Lung (tissue), 12 donors: ENCODE results near the gene TJP1. TPM values are rescaled to one million over a fixed set of nuclear protein-coding genes. Genes with fewer than 3 reads are reported as not detected.

Experiments used
- ATAC-seq: fragments of 200-7000 bp; cut with Tn5 transposase; one replicate; pipeline ENCODE4 v1.9.1; 2020; ENCODE audit warnings: moderate number of reproducible peaks; ENCODE audit not compliant: insufficient read depth, low FRiP score
- DNase-seq, 3 donors: peaks; one replicate each; pipeline ENCODE4 v3.0.0-alpha.2; 2013 to 2017
- H3K27ac ChIP-seq, 2 donors: one replicate each; pipeline ENCODE4 v1.5.1; 2013; ENCODE audit warnings: mild to moderate bottlenecking in 2 of 2, moderate library complexity in 2 of 2, control low read depth in 1 of 2, inconsistent platforms in 1 of 2, low read depth in 1 of 2, low read length in 1 of 2
- H3K27me3 ChIP-seq, 3 donors: one replicate each; pipeline ENCODE4 v1.5.1; 2013; ENCODE audit warnings: low read length in 2 of 3; ENCODE audit not compliant: control insufficient read depth in 3 of 3, insufficient read depth in 3 of 3
- H3K36me3 ChIP-seq, 4 donors: one replicate each; pipeline ENCODE4 v1.5.1; 2013; ENCODE audit warnings: low read length in 4 of 4, mild to moderate bottlenecking in 1 of 4, moderate library complexity in 1 of 4; ENCODE audit not compliant: control insufficient read depth in 4 of 4, insufficient read depth in 4 of 4
- H3K4me1 ChIP-seq, 5 donors: one replicate each; pipeline ENCODE4 v1.5.1; 2013; ENCODE audit warnings: low read length in 5 of 5, mild to moderate bottlenecking in 2 of 5, moderate library complexity in 1 of 5; ENCODE audit not compliant: control insufficient read depth in 5 of 5, insufficient read depth in 5 of 5
- H3K4me3 ChIP-seq: one replicate; pipeline ENCODE4 v1.5.1; 2013; ENCODE audit warnings: mild to moderate bottlenecking, control low read depth, moderate library complexity
- H3K9ac ChIP-seq, 2 donors: one replicate each; pipeline ENCODE4 v1.5.1; 2013; ENCODE audit warnings: low read length in 2 of 2, control low read depth in 1 of 2; ENCODE audit not compliant: insufficient read depth in 1 of 2
- H3K9me3 ChIP-seq, 4 donors: one replicate each; pipeline ENCODE4 v1.5.1; 2013; ENCODE audit warnings: low read length in 3 of 4, mild to moderate bottlenecking in 1 of 4, moderate library complexity in 1 of 4; ENCODE audit not compliant: control insufficient read depth in 4 of 4, insufficient read depth in 3 of 4
- WGBS, 2 donors: extraction: QIAGEN DNeasy Blood & Tissue Kit; methylation state at CpG; one replicate each; pipeline ENCODE4 v1.1.7; 2013; 5-methylcytosine and 5-hydroxymethylcytosine counted together
- polyA plus RNA-seq, 2 donors: library from polyadenylated mRNA; stranded (reverse); fragments of 200-250 nt; gene quantifications; one replicate each; pipeline ENCODE4 v1.2.1, GENCODE V29; 2013
- total RNA-seq, 2 donors: library from RNA; depleted of rRNA in 1 of 2; stranded (reverse); fragments of >200 nt in 1 of 2; gene quantifications; one replicate each; pipeline ENCODE4 v1.2.1, GENCODE V29; 2014 to 2021
- TF ChIP-seq, protein P1 (sequence below): IDR thresholded peaks from 2 replicates; pipeline ENCODE4 v1.5.1; 2012; ENCODE audit warnings: mild to moderate bottlenecking; ENCODE audit errors: control extremely low read depth, extremely low read depth
- donor health status: control.
- donor health status: control.
- donor health status: Bipolar disorder and iron deficiency.
- donor health status: healthy.
- donor health status: DM: yes; HTN: yes; CAD: no.

The TJP1 gene
- total and polyA plus RNA-seq, 4 donors, result 20.6 to 211 (median 53.8) TPM

DNA sequence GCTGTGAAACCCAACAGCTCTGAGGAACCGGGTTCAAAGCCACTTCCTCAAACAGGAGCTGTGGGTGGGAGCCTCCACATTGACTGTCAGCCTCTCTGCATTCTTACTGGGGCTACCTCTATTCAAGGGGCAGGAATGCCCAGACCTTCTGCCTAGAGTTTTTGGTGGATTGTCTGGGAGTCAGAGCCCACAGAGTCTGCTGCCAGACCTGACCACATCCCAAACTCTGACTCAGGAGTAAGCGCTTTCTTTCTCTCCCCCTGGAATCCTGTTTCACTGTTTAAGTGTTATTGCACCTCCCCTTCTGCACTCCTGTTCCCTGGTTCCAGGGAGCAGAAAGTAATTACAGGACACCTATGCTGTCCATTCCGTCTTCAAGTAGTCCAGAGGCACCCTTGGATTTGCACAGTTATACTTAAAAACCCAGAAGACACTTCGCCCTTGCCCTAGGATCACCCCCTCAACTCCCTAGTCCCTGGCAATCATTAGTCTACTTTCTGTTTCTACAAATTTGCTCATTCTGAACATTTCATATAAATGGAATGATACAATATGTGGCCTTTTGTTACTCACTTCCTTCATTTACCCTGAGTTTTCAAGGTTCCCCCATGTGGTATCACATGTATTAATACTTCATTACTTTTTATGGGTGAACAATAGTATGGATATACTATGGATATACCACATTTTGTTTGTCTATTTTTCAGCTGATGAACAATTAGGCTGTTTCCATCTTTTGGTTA, 37.9 kb upstream of the TJP1 start:
- TF ChIP-seq, protein P1, sequence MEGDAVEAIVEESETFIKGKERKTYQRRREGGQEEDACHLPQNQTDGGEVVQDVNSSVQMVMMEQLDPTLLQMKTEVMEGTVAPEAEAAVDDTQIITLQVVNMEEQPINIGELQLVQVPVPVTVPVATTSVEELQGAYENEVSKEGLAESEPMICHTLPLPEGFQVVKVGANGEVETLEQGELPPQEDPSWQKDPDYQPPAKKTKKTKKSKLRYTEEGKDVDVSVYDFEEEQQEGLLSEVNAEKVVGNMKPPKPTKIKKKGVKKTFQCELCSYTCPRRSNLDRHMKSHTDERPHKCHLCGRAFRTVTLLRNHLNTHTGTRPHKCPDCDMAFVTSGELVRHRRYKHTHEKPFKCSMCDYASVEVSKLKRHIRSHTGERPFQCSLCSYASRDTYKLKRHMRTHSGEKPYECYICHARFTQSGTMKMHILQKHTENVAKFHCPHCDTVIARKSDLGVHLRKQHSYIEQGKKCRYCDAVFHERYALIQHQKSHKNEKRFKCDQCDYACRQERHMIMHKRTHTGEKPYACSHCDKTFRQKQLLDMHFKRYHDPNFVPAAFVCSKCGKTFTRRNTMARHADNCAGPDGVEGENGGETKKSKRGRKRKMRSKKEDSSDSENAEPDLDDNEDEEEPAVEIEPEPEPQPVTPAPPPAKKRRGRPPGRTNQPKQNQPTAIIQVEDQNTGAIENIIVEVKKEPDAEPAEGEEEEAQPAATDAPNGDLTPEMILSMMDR, result no peak
- Histone ChIP-seq H3K36me3 (no peaks in the 10 kb centered on the region), H3K27ac (no peak overlapping the region), H3K9me3 (no peaks in the 10 kb centered on the region), H3K4me3 (no peak overlapping the region), H3K9ac (no peak overlapping the region), H3K4me1 (peaks cover 0 to 10% (median 0%) of the 10 kb centered on the region in 5 donors), H3K27me3 (no peaks in the 10 kb centered on the region)
- DNase-seq (no peak), ATAC-seq (no peak)
- 83 to 86% methylated on average over 4 of the region's 4 CpGs for WGBS, 2 donors

DNA sequence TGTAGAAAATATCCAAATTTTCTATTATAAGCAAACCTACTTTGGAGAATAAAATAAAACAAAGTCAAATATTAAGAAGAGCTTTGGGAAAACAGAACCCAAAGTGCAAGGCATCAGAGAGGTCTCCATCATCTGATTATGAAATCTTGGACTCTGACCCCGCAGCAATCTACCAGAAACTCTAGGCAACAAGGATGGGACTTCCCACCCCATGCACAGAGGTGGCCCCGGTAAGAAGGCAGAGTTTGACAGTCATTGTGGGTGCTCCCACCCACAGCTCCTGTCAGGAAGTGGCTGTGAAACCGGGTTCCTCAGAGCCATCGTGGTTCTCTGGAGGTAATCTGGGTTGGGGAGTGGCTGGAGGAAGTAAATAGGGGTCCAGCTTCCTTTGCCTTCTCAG, 37.0 kb upstream of the TJP1 start:
- Histone ChIP-seq H3K9me3 (no peaks in the 10 kb centered on the region), H3K27ac (no peak overlapping the region), H3K9ac (no peak overlapping the region), H3K27me3 (no peaks in the 10 kb centered on the region), H3K36me3 (no peaks in the 10 kb centered on the region), H3K4me3 (no peak overlapping the region), H3K4me1 (peaks cover 0 to 4% (median 0%) of the 10 kb centered on the region in 5 donors)
- TF ChIP-seq, protein P1, result no peak
- 34 to 47% methylated on average over 4 of the region's 4 CpGs for WGBS, 2 donors
- DNase-seq (no peak), ATAC-seq (no peak)

DNA sequence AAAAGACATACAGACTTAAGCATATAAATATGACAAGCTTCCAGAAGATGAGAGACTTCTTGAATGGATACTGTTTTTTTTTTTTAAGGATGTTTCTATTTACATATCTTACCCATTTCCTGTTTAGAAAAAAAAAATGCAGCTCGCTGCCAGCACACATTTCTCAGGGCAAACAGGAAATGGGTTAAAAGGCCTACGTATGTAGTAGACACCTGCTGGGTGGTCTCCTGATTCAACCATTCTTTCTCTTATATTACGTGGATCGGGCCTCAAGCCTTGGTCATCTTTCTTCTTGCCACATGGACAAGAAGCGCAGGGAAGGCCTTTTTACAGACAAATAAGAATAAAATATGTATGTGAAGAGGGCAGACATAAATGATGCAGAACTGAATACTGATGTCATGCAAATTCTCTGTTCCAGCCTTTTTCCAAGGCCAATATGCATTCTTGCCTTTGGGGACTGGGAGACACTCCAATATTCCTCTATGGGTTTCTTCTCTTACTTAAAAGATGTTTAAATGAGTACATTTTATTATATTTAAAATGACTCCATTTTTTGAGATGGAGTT, 35.0 kb upstream of the TJP1 start:
- no peaks in the 10 kb centered on the region for H3K9me3 ChIP-seq
- TF ChIP-seq, protein P1, result no peak
- 70 to 73% methylated on average over 5 of the region's 5 CpGs for WGBS, 2 donors
- peak in 1 of 3 donors; percentile 47 for DNase-seq
- H3K36me3 ChIP-seq, result no peaks in the 10 kb centered on the region
- no peaks in the 10 kb centered on the region for H3K27me3 ChIP-seq
- no peak overlapping the region for H3K27ac ChIP-seq
- no peak overlapping the region for H3K4me3 ChIP-seq
- H3K9ac ChIP-seq, result no peak overlapping the region
- H3K4me1 ChIP-seq, result peaks cover 0 to 4% (median 0%) of the 10 kb centered on the region in 5 donors
- ATAC-seq, result no peak
